Activated CD4-positive, alpha-beta T cell treated with anti-CD3 and anti-CD28 coated beads, Interleukin-2, Interleukin-6, amounts not matched to agents 100 ng/mL and 50 ng/mL, durations not matched to agents 16 hours and 8 hours (primary cell): ENCODE measurements around the gene CHIT1.

ENCODE experiments used
- DNase-seq: peaks from one replicate; pipeline ENCODE4 v3.0.0-alpha.2; 2020

The CHIT1 gene

GRCh38 chr1:203186446-203187303 is 42.8 kb downstream of the CHIT1 start, which contains the start of gene CHI3L1:
Gene CHI3L1 (minus strand): TSS chr1:203186704. CDS start chr1:203186623, 81 bp downstream.
- DNase-seq, result no peak

DNA sequence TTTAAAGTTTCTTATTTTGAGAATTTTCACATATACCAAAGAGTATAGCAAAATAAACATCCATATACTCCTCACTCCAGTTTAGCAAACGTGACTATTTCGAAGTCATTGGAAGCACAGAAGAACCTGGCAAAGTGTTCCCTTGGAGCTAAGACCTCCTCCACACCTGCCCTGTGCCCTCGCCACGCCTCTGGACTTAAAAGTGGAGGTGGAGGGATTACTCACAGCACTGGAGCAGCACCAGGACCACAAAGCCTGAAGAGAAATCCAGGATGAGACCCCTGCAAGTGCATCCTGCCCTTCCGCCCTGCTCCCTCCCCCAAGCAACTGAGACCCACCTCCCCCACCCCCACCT is 43.4 kb downstream of the CHIT1 start:
- no peak for DNase-seq

GRCh38 chr1:203185585-203185984 is 43.9 kb downstream of the CHIT1 start:
- no peak for DNase-seq

DNA sequence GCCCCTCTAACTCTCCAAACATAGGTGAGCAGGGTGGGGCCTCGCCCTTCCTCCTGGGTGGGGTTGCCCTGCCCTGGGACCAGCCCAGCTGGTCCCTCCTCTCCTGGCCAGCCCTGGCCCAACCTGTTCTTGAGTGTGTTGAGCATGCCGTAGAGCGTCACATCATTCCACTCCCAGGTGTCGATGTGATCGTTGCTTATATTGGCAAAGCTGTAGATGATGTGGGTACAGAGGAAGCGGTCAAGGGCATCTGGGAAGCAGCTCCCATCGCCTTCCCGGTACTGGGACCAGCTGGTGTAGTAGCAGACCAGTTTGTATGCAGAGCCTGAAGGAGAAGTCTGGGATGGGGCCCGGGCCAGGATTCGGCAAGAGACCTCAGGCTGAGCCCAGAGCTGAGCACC is 44.4 kb downstream of the CHIT1 start:
- DNase-seq, result no peak

- no peak for DNase-seq
Observed at GRCh38 chr1:203184467-203184866, 45.0 kb downstream of the CHIT1 start.

DNA sequence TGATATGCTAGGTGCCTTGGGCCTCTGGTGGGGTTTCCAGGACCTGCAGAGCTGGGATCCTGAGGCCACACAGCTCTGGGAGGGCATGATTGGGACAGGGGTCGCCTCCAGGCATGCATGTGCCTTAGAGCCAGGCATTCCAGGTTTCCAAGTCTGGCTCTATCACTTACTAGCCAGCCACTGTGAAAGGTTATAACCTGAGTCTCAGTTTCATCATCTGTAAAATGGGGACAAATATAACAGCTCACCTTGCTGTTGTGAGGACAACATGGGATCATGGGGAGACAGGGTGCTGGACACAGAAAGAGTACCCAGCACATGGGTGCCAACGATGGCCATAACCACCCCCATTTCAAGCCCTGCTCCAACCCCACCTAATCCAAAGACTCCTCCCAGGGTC is 45.6 kb downstream of the CHIT1 start:
- no peak for DNase-seq

- no peak for DNase-seq
Observed at GRCh38 chr1:203182387-203182953, 47.0 kb downstream of the CHIT1 start.

GRCh38 chr1:203181586-203182386 is 47.7 kb downstream of the CHIT1 start:
- no peak for DNase-seq

DNA sequence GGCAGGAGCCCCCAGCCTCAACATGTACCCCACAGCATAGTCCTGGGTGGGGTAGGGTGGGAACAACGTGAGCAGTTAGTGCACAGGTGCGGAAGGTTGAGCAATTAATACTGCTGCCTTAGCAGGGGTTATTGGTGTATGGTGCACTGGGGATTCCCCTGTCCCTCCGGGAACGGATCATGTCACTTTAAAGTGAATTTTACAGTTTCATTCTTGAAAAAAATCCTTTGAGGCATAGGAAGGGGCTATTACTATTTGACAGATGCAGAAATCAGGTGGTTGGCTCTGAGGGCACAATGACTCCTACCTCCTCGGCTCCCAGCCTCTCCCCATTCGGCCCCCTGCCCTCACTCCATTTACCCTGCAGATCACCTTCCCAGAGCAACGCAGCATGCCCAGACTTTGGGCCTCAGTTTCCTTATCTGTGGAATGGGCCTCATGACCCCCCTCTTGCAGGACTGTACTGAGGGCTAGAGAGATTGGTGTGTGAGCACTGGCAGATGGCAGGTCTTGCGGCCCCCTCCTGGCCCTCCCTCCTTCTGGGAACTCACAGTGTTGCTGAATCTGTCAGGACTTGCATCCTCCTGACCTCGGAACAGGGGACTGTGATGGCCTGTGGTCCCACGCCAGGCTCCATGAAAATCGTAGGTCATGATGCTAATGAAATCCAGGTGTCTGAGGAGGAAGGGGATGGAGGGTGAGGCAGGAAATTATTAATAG is 48.7 kb downstream of the CHIT1 start:
- no peak for DNase-seq

- DNase-seq, result no peak
Observed at GRCh38 chr1:203179667-203180005, 49.8 kb downstream of the CHIT1 start.

DNA sequence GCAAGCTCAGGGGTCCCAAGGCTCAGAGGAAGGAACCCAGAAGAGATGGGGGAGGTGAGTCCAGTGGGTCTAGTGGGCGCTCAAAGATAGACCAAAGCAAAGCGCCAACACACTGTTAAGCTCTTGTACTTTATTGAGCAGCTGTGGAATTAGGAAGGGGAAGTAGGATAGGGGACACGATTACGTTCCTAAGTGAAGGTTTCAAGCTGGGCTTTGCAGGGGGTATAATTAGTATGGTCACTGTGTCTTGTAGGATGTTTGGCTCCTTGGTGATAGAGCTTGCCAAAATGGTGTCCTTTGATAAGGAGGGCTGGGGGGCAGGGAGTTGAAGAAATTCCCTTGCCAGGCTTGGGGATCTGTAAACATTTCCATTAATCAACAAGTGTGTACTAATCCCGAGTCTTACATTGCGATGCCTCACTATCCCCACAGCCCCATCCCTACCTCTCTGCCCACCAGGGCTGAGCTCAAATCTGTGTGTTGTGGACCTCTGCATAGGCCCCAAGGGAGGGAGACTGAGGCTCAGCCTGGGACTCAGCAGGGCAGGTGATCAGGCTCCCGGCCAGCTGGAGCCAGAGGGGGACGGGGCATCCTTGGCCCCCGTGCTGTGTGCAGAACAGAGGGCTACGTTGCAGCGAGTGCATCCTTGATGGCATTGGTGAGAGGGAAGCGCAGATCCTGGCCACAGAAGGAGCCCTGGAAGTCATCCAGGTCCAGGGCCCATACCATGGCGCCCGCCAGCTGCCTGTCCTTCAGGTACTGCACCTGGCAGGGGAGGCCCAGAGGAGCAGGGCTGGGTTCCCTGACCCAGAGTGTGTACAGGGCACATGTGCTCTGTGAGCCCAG is 50.4 kb downstream of the CHIT1 start:
- no peak for DNase-seq

- DNase-seq, result no peak
Observed at GRCh38 chr1:203178083-203178482, 51.4 kb downstream of the CHIT1 start.

DNA sequence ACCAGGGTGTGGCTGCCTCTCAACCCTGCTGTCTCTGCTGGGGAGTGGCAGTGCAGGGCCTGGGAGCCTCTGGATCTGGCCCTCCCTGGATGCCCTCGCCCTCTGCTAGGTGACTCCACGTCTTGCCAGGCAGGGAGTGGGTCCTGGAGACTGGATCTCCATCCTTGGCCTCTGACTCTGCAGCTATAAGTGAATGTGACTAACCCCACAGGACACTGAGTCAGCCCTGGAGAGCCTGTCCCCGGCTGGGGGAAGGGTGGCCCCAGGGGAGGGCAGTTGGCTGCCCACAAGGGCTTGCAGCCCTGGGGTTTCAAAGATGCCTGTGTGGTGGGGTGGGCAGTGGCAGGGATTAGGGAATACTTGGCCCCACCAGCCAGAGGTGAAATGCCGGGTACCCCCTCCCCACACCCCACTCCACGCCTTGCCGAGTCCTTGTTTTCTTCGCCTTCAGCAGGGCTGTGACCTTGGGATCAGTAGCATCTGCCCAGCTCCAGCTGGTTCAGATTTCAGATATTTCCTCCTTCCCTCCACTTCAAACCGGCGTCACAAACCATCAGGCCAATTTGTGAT is 51.9 kb downstream of the CHIT1 start:
- no peak for DNase-seq

- no peak for DNase-seq
Observed at GRCh38 chr1:203177036-203177405, 52.5 kb downstream of the CHIT1 start.

DNA sequence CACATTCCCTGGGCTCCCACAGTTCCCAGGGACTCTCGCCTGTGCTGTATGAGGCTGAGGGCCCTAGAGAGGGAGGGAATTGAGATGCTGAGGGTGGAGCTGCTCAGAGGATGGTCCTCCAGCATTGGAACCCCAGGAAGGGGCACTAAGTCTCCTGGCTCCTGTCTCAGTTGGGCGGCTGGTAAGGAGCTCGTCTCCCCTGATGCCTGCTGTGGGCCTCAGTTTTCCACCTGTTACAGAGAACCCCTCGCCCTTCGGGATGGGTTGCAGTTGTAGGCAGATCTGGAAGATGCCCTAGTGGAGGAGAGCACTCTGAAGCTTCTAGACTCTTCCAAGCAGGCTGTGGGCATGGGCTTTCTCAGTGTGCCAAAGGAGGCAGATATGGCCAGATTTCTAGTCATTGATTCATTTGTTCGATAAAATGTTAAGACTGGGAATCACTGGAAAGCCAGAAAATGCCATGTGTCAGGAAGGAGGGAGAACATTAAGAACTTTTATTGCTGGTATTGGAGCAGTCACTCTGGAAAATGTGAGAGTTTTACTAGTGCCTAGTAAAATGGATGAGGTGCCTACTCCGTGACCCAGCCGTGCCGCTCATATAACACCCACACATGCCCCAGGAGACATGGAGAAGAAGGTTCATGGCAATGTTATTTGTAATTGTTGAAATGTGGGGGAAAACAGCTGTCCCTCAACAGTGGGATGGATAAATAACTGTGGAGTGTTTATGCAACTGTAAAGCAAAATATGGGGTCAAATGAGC is 53.0 kb downstream of the CHIT1 start:
- DNase-seq, result no peak

DNA sequence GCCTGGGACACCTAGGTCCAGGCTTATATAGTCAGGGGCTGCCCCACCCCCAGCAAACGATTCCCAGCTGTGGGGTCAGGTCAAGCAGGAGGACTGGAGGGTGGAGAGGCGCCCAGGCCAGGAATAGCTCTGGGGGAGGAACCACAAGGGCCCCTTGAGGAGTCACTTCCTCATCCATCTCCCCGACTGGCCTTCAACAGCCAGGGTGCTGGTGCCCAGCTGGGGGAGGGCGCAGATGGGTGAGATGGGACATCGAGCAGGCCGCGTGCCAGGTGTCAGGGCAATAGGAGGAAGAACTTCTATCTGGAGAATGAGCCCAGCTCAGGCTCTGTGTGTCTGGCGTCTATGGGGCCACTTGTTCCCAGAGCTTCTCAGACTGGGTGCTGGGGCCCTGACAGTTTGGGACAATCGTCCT is 53.6 kb downstream of the CHIT1 start:
- DNase-seq, result no peak

DNA sequence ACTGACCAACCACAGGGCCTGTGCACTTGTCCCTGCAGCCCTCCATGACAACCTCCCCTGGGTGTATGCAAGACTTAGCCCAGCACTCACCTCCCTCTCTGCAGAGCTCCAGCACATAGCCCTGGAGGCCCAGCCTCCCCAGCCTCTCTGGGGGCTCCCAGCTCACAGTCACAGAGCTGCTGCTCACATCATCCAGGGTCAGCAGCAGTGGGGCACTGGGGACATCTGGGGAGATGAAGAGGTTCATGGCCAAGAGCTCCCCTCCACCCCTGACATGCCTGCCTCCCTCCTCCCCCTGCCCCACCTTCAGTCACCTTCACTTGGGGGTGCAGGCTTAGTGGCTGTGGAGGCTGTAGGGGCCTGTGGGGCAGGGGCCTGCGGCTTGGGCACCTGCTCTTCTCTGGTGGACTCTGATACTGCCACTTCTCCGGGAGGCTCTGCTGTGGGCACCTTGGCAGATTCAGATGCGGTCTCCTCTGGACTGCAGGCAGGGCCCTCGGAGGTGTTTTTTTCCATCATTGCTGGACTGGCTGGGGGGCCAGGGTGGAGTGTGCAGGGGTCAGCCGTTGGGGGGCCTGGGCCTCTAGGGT is 54.1 kb downstream of the CHIT1 start, which contains the start of gene MYBPH:
Gene MYBPH (minus strand): TSS at position 590 of the 590 bp plus-strand sequence. CDS start 71 bp downstream, at position 519.
- no peak for DNase-seq

GRCh38 chr1:203174324-203174985 is 55.0 kb downstream of the CHIT1 start:
- no peak for DNase-seq

- no peak for DNase-seq
Observed at GRCh38 chr1:203173566-203173965, 55.9 kb downstream of the CHIT1 start.

GRCh38 chr1:203173011-203173555 is 56.4 kb downstream of the CHIT1 start:
- no peak for DNase-seq
